CD4-positive, alpha-beta T cell treated with Interferon gamma for 1 hour (primary cell): ENCODE results near the gene NDUFV2.
"Not testable (repeated sequence)": the region's sequence is repeated elsewhere in the genome, so short reads cannot be mapped to it uniquely, and the experiment has no call there.

Experiments used
- DNase-seq: peaks from one replicate; pipeline ENCODE4 v3.0.0-alpha.2; 2020

The NDUFV2 gene

DNA sequence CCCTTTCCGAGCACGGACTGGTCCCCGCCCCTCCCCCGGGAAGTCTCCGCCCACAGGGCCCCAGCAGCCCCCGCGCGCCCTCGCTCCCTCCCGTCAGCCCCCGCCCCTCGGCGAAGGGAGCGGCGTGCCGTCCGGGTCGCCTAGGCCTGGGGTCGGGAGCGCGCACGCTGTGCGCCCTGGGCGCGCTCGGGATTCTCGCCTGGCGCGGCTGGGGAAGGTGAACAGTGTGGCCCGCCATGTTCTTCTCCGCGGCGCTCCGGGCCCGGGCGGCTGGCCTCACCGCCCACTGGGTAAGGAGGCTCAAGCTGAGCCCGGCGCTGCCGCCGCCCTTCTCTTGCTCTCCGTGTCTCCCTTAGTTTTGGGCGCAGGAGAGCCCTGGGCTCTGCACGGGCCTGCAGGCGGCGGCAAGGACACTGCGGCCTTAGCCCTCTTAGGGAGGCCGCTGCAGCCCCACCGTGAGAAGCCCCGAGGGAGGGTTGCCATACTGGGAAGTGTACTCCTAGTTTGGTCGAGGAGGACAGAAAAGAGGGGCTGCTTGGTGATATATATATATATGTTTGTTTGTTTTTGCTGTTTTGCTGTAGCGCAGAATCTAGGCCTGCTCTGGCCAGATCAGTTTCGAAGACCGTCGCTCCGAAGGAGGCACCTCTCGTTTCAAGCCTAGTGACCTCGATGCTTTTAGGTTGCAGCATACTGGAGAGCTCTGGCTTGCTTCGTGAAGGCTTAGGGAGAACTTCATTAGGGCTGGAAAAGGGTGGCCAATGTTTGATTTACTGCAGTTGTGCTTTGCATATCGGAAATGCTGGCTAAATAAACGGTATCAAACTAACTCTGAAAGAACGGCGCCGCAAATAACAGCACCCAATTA, at the start of gene NDUFV2:
Gene NDUFV2 (plus strand): TSS at position 192 of the 868 bp plus-strand sequence. CDS start 45 bp downstream, at position 237.
- DNase-seq = peak; percentile 96

DNA sequence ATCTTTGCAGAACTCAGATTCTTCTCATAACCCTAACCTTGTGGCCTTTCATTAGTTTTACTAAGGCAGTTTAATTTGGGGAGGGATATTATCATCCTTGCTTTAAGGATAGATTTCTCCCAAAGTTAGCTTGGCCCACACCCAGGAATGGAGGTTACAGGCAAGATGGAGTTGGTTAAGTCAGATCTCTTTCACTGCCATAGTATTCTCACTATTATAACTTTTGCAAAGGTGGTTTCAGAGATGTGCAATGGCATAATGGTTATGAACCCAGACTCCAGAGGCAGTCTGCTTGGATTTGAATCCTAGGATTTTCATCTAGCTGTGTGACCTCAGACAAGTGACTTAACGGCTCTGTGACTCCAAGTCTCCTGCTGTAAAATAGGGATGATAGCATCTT, 48.7 kb upstream of the NDUFV2 start:
- DNase-seq = no peak

DNA sequence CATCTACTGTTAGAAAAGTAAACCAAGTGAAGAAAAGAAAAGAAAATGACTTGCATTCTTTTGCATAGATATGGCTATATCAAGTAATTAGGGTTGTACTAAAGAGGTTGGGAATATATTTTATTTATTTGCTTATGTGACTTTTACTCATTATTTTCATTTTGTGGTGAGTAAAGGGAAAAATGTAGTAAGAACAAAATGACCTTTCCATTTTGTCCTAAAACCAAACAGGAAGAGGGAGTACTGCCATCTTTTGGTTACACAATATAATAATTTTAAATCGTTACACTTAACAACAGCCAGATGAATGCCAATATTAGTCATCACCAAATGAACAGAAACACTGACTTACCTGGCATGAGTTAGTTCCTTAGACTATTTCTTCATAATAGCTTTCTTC, 47.3 kb upstream of the NDUFV2 start:
- no peak for DNase-seq

GRCh38 chr18:9055626-9056025, 46.9 kb upstream of the NDUFV2 start:
- no peak for DNase-seq

DNA sequence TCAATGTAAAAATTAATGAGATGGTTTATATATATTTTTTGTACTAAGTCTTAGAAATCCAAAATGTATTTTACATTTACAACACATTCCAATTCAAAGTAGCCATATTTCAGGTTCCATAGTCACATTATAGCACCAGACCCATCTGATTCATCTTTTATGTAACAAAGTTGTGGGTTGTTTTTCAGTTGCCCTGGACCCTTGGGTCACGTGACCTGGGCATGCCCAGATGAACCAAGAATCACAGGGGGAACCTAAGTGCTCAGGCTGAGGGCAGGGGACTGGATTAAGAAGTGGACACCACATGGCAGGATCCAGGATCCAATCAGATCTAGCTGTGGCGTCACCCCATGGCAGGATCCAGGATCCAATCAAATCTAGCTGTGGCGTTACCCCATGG, 44.9 kb upstream of the NDUFV2 start:
- no peak for DNase-seq

- no peak for DNase-seq
These were observed 44.1 kb upstream of the NDUFV2 start for GRCh38 chr18:9058406-9058805.

DNA sequence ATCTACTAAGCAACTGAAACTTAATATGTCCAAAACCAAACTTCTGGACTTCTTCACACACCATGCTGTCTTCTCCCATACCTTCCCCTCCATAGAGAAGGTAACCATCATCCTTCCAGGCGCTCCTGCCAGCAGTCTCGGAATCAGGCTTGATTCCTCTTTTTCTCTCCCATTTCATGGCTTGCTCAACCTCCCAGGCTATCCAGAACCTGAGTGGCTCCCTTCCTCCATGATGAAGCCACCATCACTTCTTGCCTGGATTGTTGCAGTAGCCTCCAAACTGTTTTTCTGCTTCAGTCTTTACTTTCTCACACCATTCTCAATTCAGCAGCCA, 40.1 kb upstream of the NDUFV2 start:
- DNase-seq = no peak

DNA sequence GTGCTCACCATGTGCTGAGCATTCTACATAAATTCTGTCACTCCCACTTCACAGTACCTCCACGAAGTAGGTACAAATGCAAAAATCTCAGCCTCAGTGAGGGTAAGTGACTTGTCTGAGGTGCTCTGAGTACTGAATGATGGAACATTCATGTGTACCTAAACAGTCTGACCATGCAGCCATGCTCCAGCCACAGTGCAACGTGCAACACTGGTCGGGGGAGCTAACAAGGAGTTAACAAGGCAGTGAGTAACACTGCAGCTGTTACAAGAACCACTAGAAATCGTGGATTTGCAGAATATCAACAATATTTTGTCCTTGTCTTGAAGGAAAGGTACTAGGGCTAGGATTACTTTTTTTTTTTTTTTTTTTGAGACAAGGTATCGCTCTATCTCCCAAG, 36.6 kb upstream of the NDUFV2 start:
- DNase-seq = no peak

DNA sequence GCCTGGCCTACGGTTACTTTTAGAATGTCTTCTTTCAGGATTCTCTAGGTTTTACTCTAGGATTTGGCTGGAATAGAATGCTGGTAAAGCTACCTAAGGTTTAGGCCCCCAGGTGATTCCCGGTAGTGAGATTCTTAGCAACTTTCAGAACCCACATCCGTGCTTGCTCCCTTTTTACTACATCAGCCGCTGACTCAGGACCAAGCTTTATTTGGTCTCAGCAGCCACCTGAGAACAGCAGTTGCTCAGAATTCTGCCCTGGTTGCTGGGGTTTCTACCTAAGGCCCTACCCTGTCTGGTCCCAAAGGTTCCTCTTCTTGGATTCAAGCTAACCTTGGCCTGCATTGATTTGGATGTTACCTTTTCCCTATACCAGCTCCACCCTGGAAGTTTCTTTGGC, 36.1 kb upstream of the NDUFV2 start:
- DNase-seq = no peak

DNA sequence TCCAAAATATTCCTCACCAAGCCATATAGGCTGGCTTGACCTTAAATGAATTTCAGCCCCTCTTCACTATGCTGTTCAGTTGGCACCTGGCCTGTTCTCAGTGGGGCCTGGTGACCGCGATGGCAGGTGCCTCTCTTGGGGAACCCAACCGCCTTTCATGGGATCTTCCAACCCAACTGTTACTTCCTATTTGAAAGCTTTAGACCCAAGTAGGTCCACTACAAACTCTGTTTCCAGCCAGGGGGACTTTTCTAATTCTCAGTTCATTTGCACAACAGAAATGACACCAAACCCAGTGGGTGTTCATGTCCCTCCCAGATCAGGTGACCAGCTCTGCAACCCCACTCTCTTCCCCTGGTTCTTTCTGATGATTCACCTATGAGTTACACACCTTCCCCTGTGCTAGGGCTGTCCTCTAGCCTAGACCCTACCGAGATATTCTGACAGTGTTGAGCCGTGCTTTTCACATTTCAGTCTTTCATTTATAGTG, 35.6 kb upstream of the NDUFV2 start:
- no peak for DNase-seq

DNA sequence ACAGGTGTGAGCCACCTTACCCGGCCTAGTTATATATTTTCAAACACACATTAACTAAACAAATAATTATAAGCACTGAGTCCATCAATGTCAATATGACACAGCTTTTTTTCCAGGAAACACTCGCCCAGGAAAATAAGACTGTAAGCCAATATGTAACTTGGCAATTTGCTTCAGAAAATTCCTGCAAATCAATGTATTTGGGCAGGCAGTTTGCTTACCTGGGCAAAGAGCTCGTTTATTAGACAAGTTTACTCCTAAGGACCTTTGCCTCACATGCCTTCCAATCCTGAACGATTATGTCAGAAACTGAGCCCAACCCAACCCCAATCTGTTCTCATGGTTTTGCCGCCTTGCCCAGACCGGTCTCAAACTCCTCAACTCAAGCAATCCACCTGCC, 34.7 kb upstream of the NDUFV2 start:
- no peak for DNase-seq

GRCh38 chr18:9068346-9068745, 34.2 kb upstream of the NDUFV2 start:
- no peak for DNase-seq

- DNase-seq = peak; percentile 16
These were observed 32.9 kb upstream of the NDUFV2 start for GRCh38 chr18:9069601-9070000.

GRCh38 chr18:9070212-9070611, 32.3 kb upstream of the NDUFV2 start:
- DNase-seq = no peak

- DNase-seq = no peak
These were observed 22.5 kb upstream of the NDUFV2 start for GRCh38 chr18:9079818-9080528.

GRCh38 chr18:9081940-9082339, 20.6 kb upstream of the NDUFV2 start:
- no peak for DNase-seq

DNA sequence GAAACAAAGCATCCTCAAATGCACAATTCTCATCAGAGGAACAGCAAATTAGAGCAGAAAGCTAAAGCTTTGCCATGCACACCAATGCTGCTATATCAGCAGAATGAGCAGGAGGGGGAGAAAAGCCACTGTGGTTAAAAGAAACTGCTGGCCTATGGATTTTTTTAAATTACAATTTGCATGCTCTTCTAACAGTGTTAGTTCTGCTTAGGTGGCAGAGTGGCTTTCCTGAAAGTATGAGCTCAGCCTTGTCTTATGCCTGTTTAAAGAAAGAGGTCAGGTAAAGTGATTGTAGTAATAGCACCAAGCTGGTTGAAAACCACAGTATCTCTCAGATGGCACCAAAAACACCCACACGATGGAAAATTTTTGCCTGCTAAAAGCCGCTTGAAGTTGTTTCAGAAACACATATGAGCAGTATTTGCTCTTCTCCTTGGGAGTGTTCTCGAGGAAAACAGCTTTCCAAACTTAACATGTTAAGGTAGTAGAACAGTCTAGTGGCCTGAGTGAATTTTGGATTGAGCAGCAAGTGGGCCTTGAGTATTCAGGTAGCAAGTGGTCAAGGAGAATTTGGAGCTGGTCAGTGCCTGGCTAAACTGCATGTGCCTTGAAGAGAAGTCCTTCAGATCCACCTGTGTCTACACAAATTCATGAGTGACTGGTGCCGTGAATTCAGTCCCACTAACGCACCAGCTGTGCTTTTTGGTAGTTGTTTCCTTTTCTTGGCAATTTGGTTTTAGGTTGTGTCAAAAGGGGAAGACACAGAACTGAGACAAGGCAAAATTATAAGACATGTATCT, 19.6 kb upstream of the NDUFV2 start:
- DNase-seq = no peak

DNA sequence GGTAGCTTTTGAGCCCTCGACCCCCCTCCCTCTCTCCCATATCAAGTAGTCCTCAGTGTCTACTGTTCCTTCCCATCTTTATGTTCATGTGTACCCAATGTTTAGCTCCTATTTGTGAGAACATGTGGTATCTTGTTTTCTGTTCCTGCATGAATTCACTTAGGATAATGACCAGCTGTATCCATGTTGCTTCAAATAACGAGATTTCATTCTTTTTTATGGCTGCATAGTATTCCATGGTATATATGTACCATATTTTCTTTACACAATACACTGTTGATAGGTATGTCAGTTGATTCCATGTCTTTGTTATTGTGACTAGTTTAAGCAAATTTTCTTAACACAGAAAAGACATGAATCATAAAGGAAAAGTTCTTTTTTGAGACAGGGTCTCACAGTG, 16.5 kb upstream of the NDUFV2 start:
- DNase-seq = no peak

DNA sequence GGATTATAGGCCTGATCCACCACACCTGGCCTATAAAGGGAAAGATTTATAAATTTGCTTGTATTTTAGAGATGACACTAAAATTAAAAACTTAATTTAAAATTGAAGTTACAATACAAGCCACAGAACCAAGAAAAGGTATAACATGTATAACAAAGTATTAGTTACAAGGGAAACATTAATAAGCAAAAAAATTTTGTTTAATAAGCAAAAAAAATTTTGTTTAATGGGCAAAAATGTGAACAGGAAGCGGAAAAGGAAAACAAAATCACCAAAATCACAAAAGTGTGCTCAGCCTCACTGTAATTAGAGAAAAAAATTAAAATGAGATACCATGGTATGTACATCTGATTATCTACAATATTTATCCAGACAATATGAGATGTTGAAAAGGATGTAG, 15.9 kb upstream of the NDUFV2 start:
- DNase-seq = no peak

DNA sequence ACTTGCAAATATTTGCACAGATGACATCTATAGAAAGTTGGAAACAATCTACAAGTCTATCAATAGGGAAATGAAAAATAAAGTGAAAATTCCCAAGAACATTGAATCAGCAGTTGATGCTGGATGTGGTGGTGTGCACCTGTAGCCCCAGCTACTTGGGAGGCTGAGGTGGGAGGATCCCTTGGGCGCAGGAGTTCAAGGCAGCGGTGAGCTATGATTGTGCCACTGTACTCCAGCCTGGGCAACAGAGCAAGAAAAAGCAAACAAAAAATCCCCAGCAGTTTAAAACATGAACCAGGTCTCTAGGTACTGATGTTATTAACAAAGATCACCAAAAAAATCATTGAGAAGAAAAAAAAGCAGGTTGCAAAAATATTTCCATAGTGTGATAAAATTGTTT, 15.4 kb upstream of the NDUFV2 start:
- DNase-seq = no peak

DNA sequence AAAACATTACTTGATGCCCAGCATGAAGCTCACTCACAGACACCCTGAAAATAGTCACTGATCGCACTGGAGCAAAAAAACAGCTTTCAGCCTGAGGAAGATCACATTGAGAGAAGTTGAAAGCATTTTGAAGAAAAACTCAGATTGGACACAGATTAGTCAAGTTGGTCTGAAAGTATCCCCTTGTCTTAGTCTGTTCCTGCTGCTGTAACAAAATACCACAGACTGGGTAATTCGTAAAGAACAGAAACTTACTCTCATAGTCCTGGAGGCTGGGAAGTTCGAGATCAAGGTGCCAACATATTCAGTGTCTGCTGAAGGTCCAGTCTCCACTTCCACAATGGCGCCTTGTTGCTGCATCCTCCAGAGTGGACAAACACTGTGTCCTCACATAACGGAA, 14.2 kb upstream of the NDUFV2 start:
- no peak for DNase-seq

DNA sequence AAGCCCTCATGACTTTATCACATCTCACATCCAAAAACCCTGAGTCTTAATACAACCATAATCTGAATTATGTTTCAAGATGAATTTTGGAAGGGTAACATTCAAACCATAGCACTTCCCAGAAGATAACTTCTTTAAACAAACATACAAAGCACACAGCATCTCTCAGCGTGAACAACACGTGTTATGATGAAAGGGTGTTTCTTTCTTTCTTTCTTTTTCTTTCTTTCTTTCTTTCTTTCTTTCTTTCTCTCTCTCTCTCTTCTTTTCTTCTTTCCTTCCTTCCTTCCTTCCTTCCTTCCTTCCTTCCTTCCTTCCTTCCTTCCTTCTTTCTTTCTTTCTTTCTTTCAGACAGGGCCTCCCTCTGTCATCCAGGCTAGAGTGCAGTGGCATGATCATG, 13.8 kb upstream of the NDUFV2 start:
- DNase-seq = not testable (repeated sequence)

DNA sequence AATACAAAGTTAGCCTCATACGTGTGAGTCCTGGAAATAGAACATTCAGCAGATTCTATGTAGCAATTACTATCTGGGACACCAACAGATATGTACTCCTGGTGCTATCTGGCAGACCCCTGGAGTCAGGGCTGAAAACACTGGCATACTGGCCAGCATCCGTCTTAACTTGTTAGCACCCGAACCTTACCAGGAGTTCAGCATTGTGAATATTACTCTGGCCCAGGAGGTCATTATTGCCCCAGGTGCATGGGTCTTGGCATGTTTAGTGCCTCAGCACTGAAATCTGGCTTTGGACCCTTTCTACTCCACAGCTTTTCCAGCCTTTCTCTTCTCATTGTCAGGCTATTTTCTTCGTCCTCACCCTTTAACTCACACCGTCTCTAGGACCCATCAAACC, 11.9 kb upstream of the NDUFV2 start:
- no peak for DNase-seq

- DNase-seq = peak; percentile 44
These were observed 11.4 kb upstream of the NDUFV2 start for GRCh38 chr18:9091066-9091476.
